Osteoblast (primary cell): Measurements from ENCODE around the gene TOM1L2. TPM values are rescaled to one million over a fixed set of nuclear protein-coding genes. Genes with fewer than 3 reads are reported as not detected.
A peak's percentile ranks its signal among the peaks of the same experiment; 100 is the strongest.

Experiments used
- DNase-seq: peaks from one replicate; pipeline ENCODE4 v3.0.0; 2011; ENCODE audit warnings: low spot score, mixed read lengths; ENCODE audit not compliant: insufficient read length; ENCODE audit errors: missing footprints
- H2AFZ ChIP-seq: 2 replicates; pipeline ENCODE4 v1.6.0; 2011; ENCODE audit warnings: mild to moderate bottlenecking, low read length
- H3K27ac ChIP-seq: 2 replicates; pipeline ENCODE4 v1.5.1; 2011; ENCODE audit warnings: mild to moderate bottlenecking, low read depth, low read length, moderate library complexity
- H3K27me3 ChIP-seq: 2 replicates; pipeline ENCODE4 v1.6.0; 2012; ENCODE audit warnings: mild to moderate bottlenecking, control low read depth, inconsistent platforms, low read length, moderate library complexity; ENCODE audit not compliant: insufficient read depth
- H3K36me3 ChIP-seq: 2 replicates; pipeline ENCODE4 v1.5.1; 2011; ENCODE audit warnings: mild to moderate bottlenecking, low read length, control low read depth, moderate library complexity; ENCODE audit not compliant: insufficient read depth
- H3K4me1 ChIP-seq: 2 replicates; pipeline ENCODE4 v1.5.1; 2011; ENCODE audit warnings: mild to moderate bottlenecking, low read length, control low read depth, moderate library complexity; ENCODE audit not compliant: insufficient read depth
- H3K4me2 ChIP-seq: 2 replicates; pipeline ENCODE4 v1.6.0; 2011; ENCODE audit warnings: mild to moderate bottlenecking, low read length; ENCODE audit not compliant: insufficient read depth
- H3K4me3 ChIP-seq: fragments of 200-600 bp; sonication (generic); 3 replicates; pipeline ENCODE4 v1.5.1; 2012; ENCODE audit warnings: mild to moderate bottlenecking, low read length, inconsistent platforms; ENCODE audit not compliant: insufficient read depth
- H3K79me2 ChIP-seq: 2 replicates; pipeline ENCODE4 v1.6.0; 2012; ENCODE audit warnings: mild to moderate bottlenecking, low read length, control low read depth, inconsistent platforms; ENCODE audit not compliant: insufficient read depth
- H3K9me3 ChIP-seq: 2 replicates; pipeline ENCODE4 v1.5.1; 2011; ENCODE audit warnings: low read depth, low read length, control low read depth
- H4K20me1 ChIP-seq: 2 replicates; pipeline ENCODE4 v1.6.0; 2012; ENCODE audit warnings: mild to moderate bottlenecking, low read length, control low read depth; ENCODE audit not compliant: insufficient read depth
- CTCF ChIP-seq: IDR thresholded peaks from 2 replicates; pipeline ENCODE4 v1.5.1; 2011; ENCODE audit warnings: mild to moderate bottlenecking, low read depth, low read length, moderate library complexity; ENCODE audit errors: extremely low read depth
- total RNA-seq: library from RNA; depleted of rRNA; stranded (reverse); fragments of >200 nt; gene quantifications from 2 replicates; pipeline ENCODE4 v1.2.3, GENCODE V29; 2012

TOM1L2 gene
- total RNA-seq, 1 donor = 38.7 TPM

- H2AFZ ChIP-seq = no peak overlapping the region
- no peak for DNase-seq
- H4K20me1 ChIP-seq = peaks cover 23% of the 10 kb centered on the region
- H3K36me3 ChIP-seq = peaks cover 48% of the 10 kb centered on the region
- no peaks in the 10 kb centered on the region for H3K79me2 ChIP-seq
- TF ChIP-seq CTCF = no peak
- peaks cover 20% of the 10 kb centered on the region for H3K4me1 ChIP-seq
- H3K9me3 ChIP-seq = no peaks in the 10 kb centered on the region
- H3K4me3 ChIP-seq = peak overlapping the region; percentile 31
- no peaks in the 10 kb centered on the region for H3K27me3 ChIP-seq
- peak overlapping the region; percentile 63 for H3K4me2 ChIP-seq
- peak overlapping the region; percentile 83 for H3K27ac ChIP-seq
Measured at GRCh38 chr17:17876959-17877528, 95.2 kb downstream of the TOM1L2 start.

GRCh38 chr17:17874478-17874877, 97.7 kb downstream of the TOM1L2 start:
- Histone ChIP-seq H3K4me1 (peaks cover 20% of the 10 kb centered on the region), H3K4me3 (no peak overlapping the region), H3K27ac (no peak overlapping the region), H3K9me3 (no peaks in the 10 kb centered on the region), H2AFZ (no peak overlapping the region), H4K20me1 (peaks cover 28% of the 10 kb centered on the region), H3K4me2 (no peak overlapping the region), H3K27me3 (no peaks in the 10 kb centered on the region), H3K79me2 (no peaks in the 10 kb centered on the region), H3K36me3 (peaks cover 39% of the 10 kb centered on the region)
- no peak for TF ChIP-seq CTCF
- DNase-seq = peak; percentile 91

GRCh38 chr17:17873450-17873991, 98.7 kb downstream of the TOM1L2 start:
- TF ChIP-seq CTCF = no peak
- Histone ChIP-seq H3K27me3 (no peaks in the 10 kb centered on the region), H3K4me1 (peaks cover 20% of the 10 kb centered on the region), H4K20me1 (peaks cover 23% of the 10 kb centered on the region), H3K4me3 (no peak overlapping the region), H3K36me3 (peaks cover 30% of the 10 kb centered on the region), H3K9me3 (no peaks in the 10 kb centered on the region), H3K27ac (no peak overlapping the region), H3K79me2 (no peaks in the 10 kb centered on the region), H2AFZ (no peak overlapping the region), H3K4me2 (no peak overlapping the region)
- DNase-seq = no peak

- Histone ChIP-seq H3K4me1 (peaks cover 13% of the 10 kb centered on the region), H3K4me2 (no peak overlapping the region), H3K27me3 (no peaks in the 10 kb centered on the region), H3K27ac (no peak overlapping the region), H4K20me1 (peaks cover 15% of the 10 kb centered on the region), H3K79me2 (no peaks in the 10 kb centered on the region), H3K36me3 (peaks cover 30% of the 10 kb centered on the region), H2AFZ (no peak overlapping the region), H3K9me3 (no peaks in the 10 kb centered on the region), H3K4me3 (no peak overlapping the region)
- DNase-seq = no peak
- TF ChIP-seq CTCF = no peak
Measured at GRCh38 chr17:17872547-17873345, 99.5 kb downstream of the TOM1L2 start.
